Panc1 (cell line): Measurements from ENCODE around the gene DOCK4. TPM values are rescaled to one million over a fixed set of nuclear protein-coding genes. Genes with fewer than 3 reads are reported as not detected.

ENCODE experiments used
- ATAC-seq: fragments of 200-7000 bp; cut with Tn5 transposase; 2 replicates; pipeline ENCODE4 v1.9.1; 2020; ENCODE audit warnings: mild to moderate bottlenecking, moderate library complexity
- BruUV-seq: library from RNA; stranded (reverse); fragments of 400-500 nt; replicated peaks from 2 replicates; lab custom pipeline; 2021; lab: Mats Ljungman, UMichigan
- CTCF ChIA-PET: fragments of 300-600 bp; sonication (Branson Sonifier 250); formaldehyde crosslinking; loops from one replicate; lab custom pipeline; 2022; ENCODE audit warnings: antibody characterized with exemption; lab: Charles Lee
- POLR2A ChIA-PET: fragments of 300-600 bp; sonication (Branson Sonifier 250); formaldehyde crosslinking; loops from one replicate; lab custom pipeline; 2022; ENCODE audit warnings: antibody characterized with exemption; lab: Charles Lee
- DNase-seq: peaks from one replicate; pipeline ENCODE4 v3.0.0-alpha.2; 2010; ENCODE audit warnings: low read depth, low spot score
- H3K27ac ChIP-seq: 2 replicates; pipeline ENCODE4 v1.5.1; 2011; ENCODE audit warnings: mild to moderate bottlenecking, low read length, inconsistent platforms
- H3K27me3 ChIP-seq: fragments of 200-500 bp; sonication (Bioruptor generic); 2 replicates; pipeline ENCODE4 v1.6.0; 2014; ENCODE audit warnings: low read length, inconsistent platforms; ENCODE audit not compliant: control insufficient read depth, insufficient read depth
- H3K36me3 ChIP-seq: fragments of 200-500 bp; sonication (Bioruptor generic); 2 replicates; pipeline ENCODE4 v1.5.1; 2014; ENCODE audit warnings: inconsistent platforms, mild to moderate bottlenecking, low read length, moderate library complexity; ENCODE audit not compliant: control insufficient read depth, insufficient read depth
- H3K4me1 ChIP-seq: 2 replicates; pipeline ENCODE4 v1.5.1; 2011; ENCODE audit warnings: inconsistent platforms, mild to moderate bottlenecking, low read length, moderate library complexity; ENCODE audit not compliant: control insufficient read depth, insufficient read depth
- H3K4me3 ChIP-seq, 2 experiments: 2 replicates each; pipeline ENCODE4 v1.5.1; 2011 to 2012; ENCODE audit warnings: low read depth in 2 of 2, low read length in 2 of 2, mild to moderate bottlenecking in 2 of 2, inconsistent platforms in 1 of 2, moderate library complexity in 1 of 2
- H3K9me3 ChIP-seq: fragments of 200-500 bp; sonication (Bioruptor generic); 2 replicates; pipeline ENCODE4 v1.5.1; 2014; ENCODE audit warnings: low read depth, mild to moderate bottlenecking, inconsistent platforms, low read length, moderate library complexity; ENCODE audit not compliant: control insufficient read depth, insufficient read depth
- CTCF ChIP-seq: fragments of 450-650 bp; IDR thresholded peaks from 2 replicates; pipeline ENCODE4 v1.5.1; 2017; ENCODE audit warnings: mild to moderate bottlenecking
- POLR2AphosphoS5 ChIP-seq: IDR thresholded peaks from 2 replicates; pipeline ENCODE4 v1.6.1; 2012; ENCODE audit warnings: mild to moderate bottlenecking, low read depth, low read length, moderate library complexity
- SIN3A ChIP-seq: IDR thresholded peaks from 2 replicates; pipeline ENCODE4 v1.6.1; 2012; ENCODE audit warnings: low read depth, mild to moderate bottlenecking, low read length, moderate library complexity, borderline replicate concordance; ENCODE audit not compliant: insufficient read depth
- TCF7L2 ChIP-seq: IDR thresholded peaks from 2 replicates; pipeline ENCODE4 v1.6.1; 2011; ENCODE audit warnings: mild to moderate bottlenecking, low read depth, low read length, inconsistent platforms
- in situ Hi-C: cut with HindIII; loops from 2 replicates; pipeline ENCODE4 v1.10.0; 2016; ENCODE audit warnings: low sequenced_read_pairs, low pct_unique_long_range_greater_than_20kb
- intact Hi-C: fragments of 100-400 bp; cut with micrococcal nuclease; formaldehyde crosslinking; loops from one replicate; pipeline ENCODE4 v1.10.0; 2022; ENCODE audit not compliant: unreplicated experiment
- total RNA-seq: library from RNA; stranded (reverse); gene quantifications from one replicate; pipeline ENCODE4 v1.2.1, GENCODE V29; 2021; ENCODE audit not compliant: unreplicated experiment
- TF ChIP-seq, protein P1 (sequence below), 2 experiments: IDR thresholded peaks; 2 replicates each; pipeline ENCODE4 v1.6.1; 2011 to 2012; ENCODE audit warnings: low read depth in 2 of 2, control low read depth in 1 of 2, low read length in 1 of 2, mild to moderate bottlenecking in 1 of 2, moderate library complexity in 1 of 2; ENCODE audit not compliant: insufficient read depth in 1 of 2

The DOCK4 gene
- total RNA-seq, 1 experiment from 2014 or later, result 10.8 TPM

DNA sequence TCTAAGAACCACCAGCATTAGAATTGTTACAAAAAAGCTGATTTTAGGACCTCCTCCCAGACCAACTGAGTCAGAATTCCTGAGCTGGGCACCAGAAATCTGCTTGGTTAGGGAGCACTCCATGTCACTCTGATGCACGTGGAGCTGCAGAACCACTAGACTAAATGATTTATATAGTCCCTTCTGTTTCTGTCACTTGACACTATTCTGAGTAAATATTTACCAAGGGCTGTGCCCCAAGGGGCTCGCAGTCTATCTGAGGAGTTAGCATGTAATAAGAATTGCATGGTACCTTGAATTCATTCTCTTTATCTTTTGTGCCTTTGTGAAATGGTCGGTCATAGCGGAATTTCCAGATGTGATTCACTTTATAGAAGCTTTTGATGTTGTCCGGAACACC lies 447.9 kb downstream of the DOCK4 start:
- intact Hi-C loops, result loop anchor here (10.0 kb wide), 1 partner anchor 1136 kb away; no protein-coding TSS in a partner anchor
- no peak for TF ChIP-seq CTCF
- POLR2A ChIA-PET, result no interaction called here
- BruUV-seq, result no TSS peak
- DNase-seq (no peak), ATAC-seq (no peak)
- Histone ChIP-seq H3K4me3 (no peak overlapping the region), H3K27ac (no peak overlapping the region), H3K4me1 (no peaks in the 10 kb centered on the region), H3K36me3 (no peaks in the 10 kb centered on the region), H3K9me3 (no peaks in the 10 kb centered on the region), H3K27me3 (no peaks in the 10 kb centered on the region)
- in situ Hi-C loops, result no loop called here
- CTCF ChIA-PET, result no interaction called here

DNA sequence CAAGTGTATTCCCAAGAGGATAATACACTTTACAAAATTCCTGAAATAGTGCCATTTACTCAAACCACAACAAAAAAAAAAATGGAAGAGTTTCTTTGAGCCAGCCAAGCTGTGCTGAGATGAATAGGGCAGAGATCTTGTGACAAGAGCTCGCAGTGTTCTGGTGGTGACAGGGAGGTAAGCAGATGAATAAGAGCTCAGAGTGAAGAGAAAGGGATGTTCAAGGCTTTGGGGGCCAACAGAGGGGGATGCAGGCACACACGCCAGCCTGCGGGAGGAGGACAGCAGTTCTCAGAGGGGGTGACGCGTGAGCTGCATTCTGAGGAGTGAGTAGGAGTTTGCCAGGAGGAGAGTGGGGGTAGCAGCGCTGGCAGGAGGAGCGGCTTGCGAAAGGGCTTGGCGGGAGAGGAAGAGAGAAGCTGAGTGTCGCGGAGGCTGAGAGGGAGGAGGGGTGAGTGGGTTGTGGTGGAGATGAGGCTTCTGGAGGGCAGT lies 449.5 kb downstream of the DOCK4 start:
- no peak for DNase-seq
- TF ChIP-seq CTCF, result no peak
- ChIA-PET POLR2A (no interaction called here), CTCF (no interaction called here)
- H3K27ac ChIP-seq, result no peak overlapping the region
- intact Hi-C loops (loop anchor here (10.0 kb wide), 1 partner anchor 1138 kb away; no protein-coding TSS in a partner anchor), in situ Hi-C loops (no loop called here)
- H3K27me3 ChIP-seq, result no peaks in the 10 kb centered on the region
- no peaks in the 10 kb centered on the region for H3K4me1 ChIP-seq
- H3K4me3 ChIP-seq, result no peak overlapping the region
- H3K36me3 ChIP-seq, result no peaks in the 10 kb centered on the region
- no TSS peak for BruUV-seq
- H3K9me3 ChIP-seq, result no peaks in the 10 kb centered on the region
- no peak for ATAC-seq

- Histone ChIP-seq H3K36me3 (no peaks in the 10 kb centered on the region), H3K9me3 (no peaks in the 10 kb centered on the region), H3K4me1 (no peaks in the 10 kb centered on the region), H3K4me3 (no peak overlapping the region), H3K27ac (no peak overlapping the region), H3K27me3 (no peaks in the 10 kb centered on the region)
- no TSS peak for BruUV-seq
- ChIA-PET POLR2A (no interaction called here), CTCF (no interaction called here)
- no peak for ATAC-seq
- no peak for TF ChIP-seq POLR2AphosphoS5
- no peak for TF ChIP-seq SIN3A
- TF ChIP-seq TCF7L2, result no peak
- TF ChIP-seq, protein P1, sequence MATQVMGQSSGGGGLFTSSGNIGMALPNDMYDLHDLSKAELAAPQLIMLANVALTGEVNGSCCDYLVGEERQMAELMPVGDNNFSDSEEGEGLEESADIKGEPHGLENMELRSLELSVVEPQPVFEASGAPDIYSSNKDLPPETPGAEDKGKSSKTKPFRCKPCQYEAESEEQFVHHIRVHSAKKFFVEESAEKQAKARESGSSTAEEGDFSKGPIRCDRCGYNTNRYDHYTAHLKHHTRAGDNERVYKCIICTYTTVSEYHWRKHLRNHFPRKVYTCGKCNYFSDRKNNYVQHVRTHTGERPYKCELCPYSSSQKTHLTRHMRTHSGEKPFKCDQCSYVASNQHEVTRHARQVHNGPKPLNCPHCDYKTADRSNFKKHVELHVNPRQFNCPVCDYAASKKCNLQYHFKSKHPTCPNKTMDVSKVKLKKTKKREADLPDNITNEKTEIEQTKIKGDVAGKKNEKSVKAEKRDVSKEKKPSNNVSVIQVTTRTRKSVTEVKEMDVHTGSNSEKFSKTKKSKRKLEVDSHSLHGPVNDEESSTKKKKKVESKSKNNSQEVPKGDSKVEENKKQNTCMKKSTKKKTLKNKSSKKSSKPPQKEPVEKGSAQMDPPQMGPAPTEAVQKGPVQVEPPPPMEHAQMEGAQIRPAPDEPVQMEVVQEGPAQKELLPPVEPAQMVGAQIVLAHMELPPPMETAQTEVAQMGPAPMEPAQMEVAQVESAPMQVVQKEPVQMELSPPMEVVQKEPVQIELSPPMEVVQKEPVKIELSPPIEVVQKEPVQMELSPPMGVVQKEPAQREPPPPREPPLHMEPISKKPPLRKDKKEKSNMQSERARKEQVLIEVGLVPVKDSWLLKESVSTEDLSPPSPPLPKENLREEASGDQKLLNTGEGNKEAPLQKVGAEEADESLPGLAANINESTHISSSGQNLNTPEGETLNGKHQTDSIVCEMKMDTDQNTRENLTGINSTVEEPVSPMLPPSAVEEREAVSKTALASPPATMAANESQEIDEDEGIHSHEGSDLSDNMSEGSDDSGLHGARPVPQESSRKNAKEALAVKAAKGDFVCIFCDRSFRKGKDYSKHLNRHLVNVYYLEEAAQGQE (IDR thresholded peaks at IDR 0.05; ENCODE audit: insufficient read depth in 1 of 2, low read depth in 2 of 2, low read length in 1 of 2), result no peak
- TF ChIP-seq CTCF, result no peak
- DNase-seq, result no peak
- in situ Hi-C loops, result no loop called here
- intact Hi-C loops, result loop anchor here (10.0 kb wide), 1 partner anchor 1139 kb away; no protein-coding TSS in a partner anchor
These were observed 450.8 kb downstream of the DOCK4 start for GRCh38 chr7:111755383-111755782.
